ENCODE results near the gene IL13. TPM values are rescaled to one million over a fixed set of nuclear protein-coding genes. Genes with fewer than 3 reads are reported as not detected.

IL13 gene
- total RNA-seq, 4 donors from 2014 or later: not detected

DNA sequence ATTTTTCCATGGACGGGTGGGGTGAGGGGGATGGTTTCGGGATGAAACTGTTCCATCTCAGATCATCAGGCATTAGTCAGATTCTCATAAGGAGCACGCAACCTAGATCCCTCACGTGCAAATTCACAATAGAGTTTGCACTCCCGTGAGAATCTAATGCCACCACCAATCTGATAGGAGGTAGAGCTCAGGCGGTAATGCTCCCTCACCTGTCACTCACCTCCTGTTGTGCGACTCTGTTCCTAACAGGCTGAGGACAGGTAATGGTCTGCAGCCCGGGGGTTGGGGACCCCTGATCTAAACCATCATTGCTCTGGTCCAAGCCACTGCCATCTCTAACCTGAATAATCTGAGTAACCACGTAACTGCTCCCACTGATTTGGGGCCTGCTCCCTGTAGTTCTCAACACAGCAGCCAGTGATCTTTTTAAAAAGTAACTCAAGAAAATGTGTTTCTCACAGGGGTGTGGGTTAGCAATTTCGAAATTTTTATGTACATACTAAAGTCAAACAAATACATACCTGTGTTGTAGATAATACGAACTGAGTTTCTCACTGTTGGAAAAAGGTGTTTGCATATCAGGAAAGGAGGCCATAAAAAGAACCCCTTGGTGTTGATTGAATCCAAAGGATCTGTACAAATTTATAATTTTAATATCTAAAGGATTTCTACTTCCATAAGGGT is 11.2 kb upstream of the IL13 start:
- no peaks in the 10 kb centered on the region for H3K27me3 ChIP-seq
- H3K4me3 ChIP-seq: no peak overlapping the region
- no peak for DNase-seq
- H3K36me3 ChIP-seq: peaks cover 0 to 17% (median 0%) of the 10 kb centered on the region in 3 donors
- TF ChIP-seq, protein P1, sequence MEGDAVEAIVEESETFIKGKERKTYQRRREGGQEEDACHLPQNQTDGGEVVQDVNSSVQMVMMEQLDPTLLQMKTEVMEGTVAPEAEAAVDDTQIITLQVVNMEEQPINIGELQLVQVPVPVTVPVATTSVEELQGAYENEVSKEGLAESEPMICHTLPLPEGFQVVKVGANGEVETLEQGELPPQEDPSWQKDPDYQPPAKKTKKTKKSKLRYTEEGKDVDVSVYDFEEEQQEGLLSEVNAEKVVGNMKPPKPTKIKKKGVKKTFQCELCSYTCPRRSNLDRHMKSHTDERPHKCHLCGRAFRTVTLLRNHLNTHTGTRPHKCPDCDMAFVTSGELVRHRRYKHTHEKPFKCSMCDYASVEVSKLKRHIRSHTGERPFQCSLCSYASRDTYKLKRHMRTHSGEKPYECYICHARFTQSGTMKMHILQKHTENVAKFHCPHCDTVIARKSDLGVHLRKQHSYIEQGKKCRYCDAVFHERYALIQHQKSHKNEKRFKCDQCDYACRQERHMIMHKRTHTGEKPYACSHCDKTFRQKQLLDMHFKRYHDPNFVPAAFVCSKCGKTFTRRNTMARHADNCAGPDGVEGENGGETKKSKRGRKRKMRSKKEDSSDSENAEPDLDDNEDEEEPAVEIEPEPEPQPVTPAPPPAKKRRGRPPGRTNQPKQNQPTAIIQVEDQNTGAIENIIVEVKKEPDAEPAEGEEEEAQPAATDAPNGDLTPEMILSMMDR (IDR thresholded peaks at IDR 0.05): no peak
- no peak for TF ChIP-seq POLR2A (IDR thresholded peaks at IDR 0.05)
- no peak overlapping the region for H3K27ac ChIP-seq
- H3K4me1 ChIP-seq: no peaks in the 10 kb centered on the region
- H3K9me3 ChIP-seq: no peaks in the 10 kb centered on the region

DNA sequence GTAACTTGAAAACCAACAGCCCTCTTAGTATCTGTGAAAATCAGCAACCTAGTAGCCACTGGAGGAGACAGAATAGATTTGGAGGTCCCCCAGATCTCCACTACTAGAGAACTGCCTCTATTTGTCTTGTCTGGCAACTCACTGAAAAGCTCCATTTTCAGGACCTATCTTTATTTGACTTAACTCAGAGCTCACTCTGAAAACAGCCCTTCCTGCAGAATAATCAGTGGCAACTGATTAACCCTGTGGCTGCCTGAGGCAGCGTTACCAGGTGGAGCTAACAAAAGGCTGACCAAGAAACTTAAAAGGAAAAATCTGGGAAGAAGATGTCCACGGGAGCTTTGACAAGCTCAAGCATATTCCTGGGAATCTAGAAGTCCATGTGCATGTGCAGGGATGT is 10.5 kb upstream of the IL13 start:
- Histone ChIP-seq H3K4me3 (no peak overlapping the region), H3K36me3 (peaks cover 0 to 9% (median 0%) of the 10 kb centered on the region in 3 donors), H3K27me3 (no peaks in the 10 kb centered on the region), H3K9me3 (no peaks in the 10 kb centered on the region), H3K4me1 (no peaks in the 10 kb centered on the region), H3K27ac (no peak overlapping the region)
- TF ChIP-seq POLR2A (IDR thresholded peaks at IDR 0.05): no peak
- TF ChIP-seq, protein P1 (IDR thresholded peaks at IDR 0.05): no peak
- no peak for DNase-seq

DNA sequence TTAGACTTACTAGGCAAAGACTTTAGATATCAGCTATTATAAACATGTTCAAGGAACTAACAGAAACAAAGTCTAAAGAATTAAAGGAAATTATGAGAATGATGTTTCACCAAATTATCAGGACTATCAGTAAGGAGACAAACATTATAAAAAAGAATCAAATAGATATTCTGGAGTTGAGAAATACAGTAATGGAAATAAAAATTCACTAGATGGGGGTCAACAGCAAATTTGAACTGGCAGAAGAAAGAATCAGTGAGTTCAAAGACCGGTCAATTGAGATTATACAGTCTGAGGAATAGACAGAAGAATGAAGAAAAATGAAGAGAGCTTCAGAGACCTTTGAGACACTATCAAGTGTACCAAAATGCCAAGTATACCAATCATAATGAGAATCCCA is 9.6 kb upstream of the IL13 start:
- no peak for TF ChIP-seq POLR2A (IDR thresholded peaks at IDR 0.05)
- TF ChIP-seq, protein P1 (IDR thresholded peaks at IDR 0.05): no peak
- H3K27ac ChIP-seq: no peak overlapping the region
- no peaks in the 10 kb centered on the region for H3K27me3 ChIP-seq
- no peak overlapping the region for H3K4me3 ChIP-seq
- no peak for DNase-seq
- no peaks in the 10 kb centered on the region for H3K9me3 ChIP-seq
- H3K4me1 ChIP-seq: no peaks in the 10 kb centered on the region
- H3K36me3 ChIP-seq: peaks cover 0 to 1% (median 0%) of the 10 kb centered on the region in 3 donors

DNA sequence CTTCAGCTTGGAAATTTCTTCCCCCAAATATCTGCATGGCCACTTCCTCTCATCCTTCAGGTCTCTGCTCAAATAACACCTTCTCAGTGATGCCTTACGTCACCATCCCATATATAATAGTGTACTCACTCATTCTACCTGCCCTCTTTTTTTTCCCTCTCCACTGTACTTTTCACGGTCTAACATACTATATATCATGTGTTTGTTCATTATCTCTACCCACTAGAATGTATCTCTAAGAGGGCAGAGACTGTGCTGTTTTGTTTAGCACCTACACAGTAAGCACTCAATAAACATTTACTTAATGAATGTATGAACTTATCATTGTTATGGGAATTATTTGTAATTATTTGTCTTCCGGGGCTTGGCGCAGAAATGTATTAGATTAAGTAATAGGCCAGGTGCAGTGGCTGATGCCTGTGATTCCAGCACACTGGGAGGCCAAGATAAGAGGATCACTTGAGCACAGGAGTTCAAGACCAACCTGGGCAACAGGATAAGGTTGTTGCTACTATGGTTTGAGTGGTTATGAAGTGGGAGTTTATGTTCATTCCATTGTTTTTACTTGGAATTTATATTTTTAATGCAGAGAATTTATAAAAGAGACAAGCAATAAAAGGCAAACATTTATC is 6.0 kb upstream of the IL13 start:
- no peak overlapping the region for H3K27ac ChIP-seq
- H3K36me3 ChIP-seq: no peaks in the 10 kb centered on the region
- H3K27me3 ChIP-seq: peaks cover 0 to 5% of the 10 kb centered on the region in 2 donors
- peaks cover 0 to 11% (median 3%) of the 10 kb centered on the region in 4 donors for H3K4me1 ChIP-seq
- no peak overlapping the region for H3K4me3 ChIP-seq
- H3K9me3 ChIP-seq: no peaks in the 10 kb centered on the region
- TF ChIP-seq, protein P1 (IDR thresholded peaks at IDR 0.05): no peak
- TF ChIP-seq POLR2A (IDR thresholded peaks at IDR 0.05): no peak
- DNase-seq: no peak

DNA sequence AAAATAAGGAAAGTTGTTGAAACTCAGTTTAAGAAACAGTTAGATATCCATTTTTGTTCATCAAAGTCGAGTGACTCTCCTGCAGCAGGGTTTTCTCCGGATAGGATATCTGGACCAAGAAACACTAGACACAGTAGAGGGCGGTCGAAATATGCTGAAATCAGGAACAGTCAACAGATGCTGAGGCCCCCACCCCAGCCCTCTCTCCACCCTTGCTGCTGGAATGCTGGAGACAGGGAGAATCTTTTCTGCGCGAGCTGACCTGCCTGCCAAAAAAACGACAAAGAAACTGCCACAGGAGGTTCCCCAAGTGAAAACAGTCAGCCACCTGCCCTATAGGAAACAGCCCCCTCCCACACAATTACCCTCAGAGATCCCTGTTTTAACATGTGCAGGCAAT is 4.3 kb upstream of the IL13 start:
- Histone ChIP-seq H3K9me3 (no peaks in the 10 kb centered on the region), H3K27ac (no peak overlapping the region), H3K27me3 (peaks cover 0 to 5% of the 10 kb centered on the region in 2 donors), H3K4me3 (no peak overlapping the region), H3K36me3 (no peaks in the 10 kb centered on the region), H3K4me1 (peaks cover 0 to 11% (median 3%) of the 10 kb centered on the region in 4 donors)
- TF ChIP-seq, protein P1 (IDR thresholded peaks at IDR 0.05): no peak
- no peak for TF ChIP-seq POLR2A (IDR thresholded peaks at IDR 0.05)
- no peak for DNase-seq
